Endodermal cell (in vitro differentiated cells): ENCODE data around the gene KCTD12. TPM values are rescaled to one million over a fixed set of nuclear protein-coding genes. Genes with fewer than 3 reads are reported as not detected.

Source experiments
- DNase-seq: peaks from one replicate; pipeline ENCODE4 v3.0.0-alpha.2; 2017
- H3K27ac ChIP-seq: 2 replicates; pipeline ENCODE4 v1.5.1; 2013; ENCODE audit warnings: mild to moderate bottlenecking, low read depth, low read length, moderate library complexity
- H3K27me3 ChIP-seq: 2 replicates; pipeline ENCODE4 v1.6.1; 2013; ENCODE audit warnings: mild to moderate bottlenecking, low read length, moderate library complexity; ENCODE audit not compliant: insufficient read depth, control insufficient read depth, poor library complexity, severe bottlenecking
- H3K36me3 ChIP-seq: 2 replicates; pipeline ENCODE4 v1.7.0; 2013; ENCODE audit warnings: mild to moderate bottlenecking, low read length, moderate library complexity; ENCODE audit not compliant: control insufficient read depth, insufficient read depth
- H3K4me1 ChIP-seq: one replicate; pipeline ENCODE4 v1.7.0; 2013; ENCODE audit warnings: low read length; ENCODE audit not compliant: control insufficient read depth, insufficient read depth
- H3K4me3 ChIP-seq: 2 replicates; pipeline ENCODE4 v1.5.1; 2013; ENCODE audit warnings: mild to moderate bottlenecking, low read length, moderate library complexity
- H3K9ac ChIP-seq: 2 replicates; pipeline ENCODE4 v1.6.1; 2013; ENCODE audit warnings: mild to moderate bottlenecking, low read length, moderate library complexity; ENCODE audit not compliant: poor library complexity, severe bottlenecking; ENCODE audit errors: extremely low read depth
- H3K9me3 ChIP-seq: 2 replicates; pipeline ENCODE4 v1.6.1; 2013; ENCODE audit warnings: mild to moderate bottlenecking, low read length, moderate library complexity; ENCODE audit not compliant: control insufficient read depth
- H3K27ac Mint-ChIP-seq: 2 replicates; pipeline ENCODE4 v1.8.0; 2020; ENCODE audit warnings: mixed read lengths
- H3K27me3 Mint-ChIP-seq: 2 replicates; pipeline ENCODE4 v1.8.0; 2021; ENCODE audit warnings: mild to moderate bottlenecking, mixed read lengths; ENCODE audit not compliant: insufficient read depth
- H3K36me3 Mint-ChIP-seq: 2 replicates; pipeline ENCODE4 v1.8.0; 2020; ENCODE audit warnings: low read depth, mixed read lengths
- H3K4me1 Mint-ChIP-seq: 2 replicates; pipeline ENCODE4 v1.8.0; 2020; ENCODE audit warnings: mixed read lengths
- H3K4me3 Mint-ChIP-seq: 2 replicates; pipeline ENCODE4 v1.8.0; 2020; ENCODE audit warnings: mild to moderate bottlenecking, moderate library complexity, mixed read lengths
- H3K9me3 Mint-ChIP-seq: 2 replicates; pipeline ENCODE4 v1.8.0; 2020; ENCODE audit warnings: mild to moderate bottlenecking, mixed read lengths
- CTCF ChIP-seq: fragments of 200-600 bp; sonication (generic); conservative IDR thresholded peaks from 2 replicates; pipeline ENCODE4 v1.5.0; 2021; ENCODE audit warnings: antibody characterized with exemption, mild to moderate bottlenecking
- whole genome bisulfite sequencing, 2 experiments: methylation state at CpG; one replicate each; pipeline versions ENCODE4 v1.1.5 to v1.1.7; 2013; ENCODE audit warnings: missing lambda C conversion rate in 2 of 2, mixed read lengths in 1 of 2; ENCODE audit not compliant: insufficient coverage in 1 of 2, insufficient read length in 1 of 2; 5-methylcytosine and 5-hydroxymethylcytosine counted together
- total RNA-seq, 2 donors: library from RNA; stranded (reverse); fragmentation: NEBNext Ultra II Directional in 1 of 2; extraction: Animal tissue kit (Norgen Biotek cat#: 25700) in 1 of 2; gene quantifications; 2 replicates in 1 of 2; 3 replicates in 1 of 2; pipeline ENCODE4 v1.2.1, GENCODE V29; 2021

The KCTD12 gene
- total RNA-seq, 2 donors from 2014 or later, result 1.3 to 2.6 TPM

GRCh38 chr13:76886005-76886291 is 257 bp downstream of the KCTD12 start:
- no peak overlapping the region for H3K27ac ChIP-seq
- no peak for DNase-seq
- H3K27ac Mint-ChIP-seq, result no peak overlapping the region
- no peaks in the 10 kb centered on the region for H3K36me3 ChIP-seq
- peak overlapping the region; percentile 67 for H3K4me3 Mint-ChIP-seq
- peak overlapping the region; percentile 72 for H3K4me3 ChIP-seq
- peaks cover 10% of the 10 kb centered on the region for H3K4me1 Mint-ChIP-seq
- H3K36me3 Mint-ChIP-seq, result no peaks in the 10 kb centered on the region
- H3K9ac ChIP-seq, result no peak overlapping the region
- TF ChIP-seq CTCF, result no peak
- peaks cover 78% of the 10 kb centered on the region for H3K27me3 ChIP-seq
- H3K27me3 Mint-ChIP-seq, result peaks cover 68% of the 10 kb centered on the region
- WGBS, 2 experiments, result 0% methylated on average over 1 to 37 of the region's 37 CpGs
- no peaks in the 10 kb centered on the region for H3K9me3 Mint-ChIP-seq
- H3K9me3 ChIP-seq, result no peaks in the 10 kb centered on the region
- no peaks in the 10 kb centered on the region for H3K4me1 ChIP-seq

GRCh38 chr13:76885203-76886004 is 801 bp downstream of the KCTD12 start:
- Mint-ChIP-seq H3K36me3 (no peaks in the 10 kb centered on the region), H3K4me1 (peaks cover 10% of the 10 kb centered on the region), H3K27ac (no peak overlapping the region), H3K4me3 (peak overlapping the region; percentile 67), H3K27me3 (peaks cover 62% of the 10 kb centered on the region), H3K9me3 (no peaks in the 10 kb centered on the region)
- peak; percentile 55 for TF ChIP-seq CTCF
- H3K36me3 ChIP-seq, result no peaks in the 10 kb centered on the region
- H3K4me1 ChIP-seq, result no peaks in the 10 kb centered on the region
- H3K27ac ChIP-seq, result no peak overlapping the region
- DNase-seq, result peak; percentile 85
- H3K9ac ChIP-seq, result no peak overlapping the region
- WGBS, 2 experiments, result 1 to 2% methylated on average over 34 to 94 of the region's 94 CpGs
- H3K4me3 ChIP-seq, result peak overlapping the region; percentile 72
- peaks cover 72% of the 10 kb centered on the region for H3K27me3 ChIP-seq
- H3K9me3 ChIP-seq, result no peaks in the 10 kb centered on the region

GRCh38 chr13:76884907-76885202 is 1.4 kb downstream of the KCTD12 start:
- Histone ChIP-seq H3K36me3 (no peaks in the 10 kb centered on the region), H3K4me3 (peak overlapping the region; percentile 72), H3K9me3 (no peaks in the 10 kb centered on the region), H3K27ac (no peak overlapping the region), H3K4me1 (no peaks in the 10 kb centered on the region), H3K9ac (no peak overlapping the region), H3K27me3 (peaks cover 67% of the 10 kb centered on the region)
- H3K4me3 Mint-ChIP-seq, result peak overlapping the region; percentile 67
- 35 to 42% methylated on average over 9 of the region's 9 CpGs for WGBS, 2 experiments
- H3K36me3 Mint-ChIP-seq, result no peaks in the 10 kb centered on the region
- peaks cover 10% of the 10 kb centered on the region for H3K4me1 Mint-ChIP-seq
- DNase-seq, result no peak
- no peak overlapping the region for H3K27ac Mint-ChIP-seq
- H3K27me3 Mint-ChIP-seq, result peaks cover 57% of the 10 kb centered on the region
- H3K9me3 Mint-ChIP-seq, result no peaks in the 10 kb centered on the region
- TF ChIP-seq CTCF, result no peak
